Ishikawa (cell line): Measurements from ENCODE around the gene HRH2.

Experiments
- CEBPB ChIP-seq: IDR thresholded peaks from 2 replicates; pipeline ENCODE4 v1.6.1; 2012
- CREB1 ChIP-seq: IDR thresholded peaks from 2 replicates; pipeline ENCODE4 v1.6.1; 2012; ENCODE audit warnings: low read depth
- EGR1 ChIP-seq: IDR thresholded peaks from 2 replicates; pipeline ENCODE4 v1.6.1; 2012
- EP300 ChIP-seq: IDR thresholded peaks from 2 replicates; pipeline ENCODE4 v1.6.1; 2012; ENCODE audit warnings: borderline replicate concordance
- FOXM1 ChIP-seq: IDR thresholded peaks from 2 replicates; pipeline ENCODE4 v1.6.1; 2012; ENCODE audit warnings: low read depth, borderline replicate concordance
- NFIC ChIP-seq: IDR thresholded peaks from 2 replicates; pipeline ENCODE4 v1.6.1; 2012
- RAD21 ChIP-seq: IDR thresholded peaks from 2 replicates; pipeline ENCODE4 v1.6.1; 2012; ENCODE audit warnings: low read depth
- TAF1 ChIP-seq: IDR thresholded peaks from 2 replicates; pipeline ENCODE4 v1.6.1; 2012; ENCODE audit warnings: low read depth, mild to moderate bottlenecking
- TCF12 ChIP-seq: IDR thresholded peaks from 2 replicates; pipeline ENCODE4 v1.6.1; 2012; ENCODE audit warnings: low read depth
- TEAD4 ChIP-seq: IDR thresholded peaks from 2 replicates; pipeline ENCODE4 v1.6.1; 2012
- YY1 ChIP-seq: IDR thresholded peaks from 2 replicates; pipeline ENCODE4 v1.6.1; 2012; ENCODE audit warnings: low read depth
- ZBTB7A ChIP-seq: IDR thresholded peaks from 2 replicates; pipeline ENCODE4 v1.6.1; 2012; ENCODE audit warnings: low read depth
- TF ChIP-seq, protein P1 (sequence below): IDR thresholded peaks from 2 replicates; pipeline ENCODE4 v1.6.1; 2012
- TF ChIP-seq, protein P2 (sequence below): IDR thresholded peaks from 2 replicates; pipeline ENCODE4 v1.6.1; 2012; ENCODE audit warnings: low read depth, mild to moderate bottlenecking
- TF ChIP-seq, protein P3 (sequence below): IDR thresholded peaks from 2 replicates; pipeline ENCODE4 v1.6.1; 2012

Gene HRH2

DNA sequence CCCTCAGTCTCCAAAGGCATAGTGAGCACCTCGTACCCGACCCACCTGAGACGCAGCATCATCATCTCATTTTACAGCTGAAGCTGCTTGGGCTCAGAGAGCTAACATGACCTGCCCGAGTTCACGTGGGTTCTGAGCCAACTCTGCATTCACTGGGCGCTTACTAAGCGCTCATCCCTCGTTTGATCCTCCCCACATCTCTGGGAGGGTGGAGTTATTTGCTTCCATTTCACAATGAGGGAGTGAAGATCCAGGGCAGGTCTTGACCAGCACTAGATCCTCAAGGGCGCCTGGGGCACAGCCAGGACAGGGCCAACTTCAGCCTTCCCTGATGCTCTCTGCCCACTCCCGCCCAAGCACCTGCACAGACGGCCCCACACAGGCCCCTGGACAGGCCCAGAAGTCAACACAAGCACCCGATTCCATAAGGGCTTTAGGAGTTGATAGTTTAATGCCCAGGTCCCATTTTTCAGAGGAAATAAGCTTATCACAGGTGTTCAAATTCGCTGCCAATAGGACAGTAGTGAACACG is 80.8 kb downstream of the HRH2 start:
- TF ChIP-seq, protein P1, sequence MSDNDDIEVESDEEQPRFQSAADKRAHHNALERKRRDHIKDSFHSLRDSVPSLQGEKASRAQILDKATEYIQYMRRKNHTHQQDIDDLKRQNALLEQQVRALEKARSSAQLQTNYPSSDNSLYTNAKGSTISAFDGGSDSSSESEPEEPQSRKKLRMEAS = no peak
- TF ChIP-seq CEBPB = no peak
- no peak for TF ChIP-seq ZBTB7A
- TF ChIP-seq EGR1 = no peak
- TF ChIP-seq CREB1 = no peak
- no peak for TF ChIP-seq NFIC
- no peak for TF ChIP-seq TAF1
- TF ChIP-seq, protein P2, sequence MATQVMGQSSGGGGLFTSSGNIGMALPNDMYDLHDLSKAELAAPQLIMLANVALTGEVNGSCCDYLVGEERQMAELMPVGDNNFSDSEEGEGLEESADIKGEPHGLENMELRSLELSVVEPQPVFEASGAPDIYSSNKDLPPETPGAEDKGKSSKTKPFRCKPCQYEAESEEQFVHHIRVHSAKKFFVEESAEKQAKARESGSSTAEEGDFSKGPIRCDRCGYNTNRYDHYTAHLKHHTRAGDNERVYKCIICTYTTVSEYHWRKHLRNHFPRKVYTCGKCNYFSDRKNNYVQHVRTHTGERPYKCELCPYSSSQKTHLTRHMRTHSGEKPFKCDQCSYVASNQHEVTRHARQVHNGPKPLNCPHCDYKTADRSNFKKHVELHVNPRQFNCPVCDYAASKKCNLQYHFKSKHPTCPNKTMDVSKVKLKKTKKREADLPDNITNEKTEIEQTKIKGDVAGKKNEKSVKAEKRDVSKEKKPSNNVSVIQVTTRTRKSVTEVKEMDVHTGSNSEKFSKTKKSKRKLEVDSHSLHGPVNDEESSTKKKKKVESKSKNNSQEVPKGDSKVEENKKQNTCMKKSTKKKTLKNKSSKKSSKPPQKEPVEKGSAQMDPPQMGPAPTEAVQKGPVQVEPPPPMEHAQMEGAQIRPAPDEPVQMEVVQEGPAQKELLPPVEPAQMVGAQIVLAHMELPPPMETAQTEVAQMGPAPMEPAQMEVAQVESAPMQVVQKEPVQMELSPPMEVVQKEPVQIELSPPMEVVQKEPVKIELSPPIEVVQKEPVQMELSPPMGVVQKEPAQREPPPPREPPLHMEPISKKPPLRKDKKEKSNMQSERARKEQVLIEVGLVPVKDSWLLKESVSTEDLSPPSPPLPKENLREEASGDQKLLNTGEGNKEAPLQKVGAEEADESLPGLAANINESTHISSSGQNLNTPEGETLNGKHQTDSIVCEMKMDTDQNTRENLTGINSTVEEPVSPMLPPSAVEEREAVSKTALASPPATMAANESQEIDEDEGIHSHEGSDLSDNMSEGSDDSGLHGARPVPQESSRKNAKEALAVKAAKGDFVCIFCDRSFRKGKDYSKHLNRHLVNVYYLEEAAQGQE = no peak
- no peak for TF ChIP-seq TEAD4
- no peak for TF ChIP-seq YY1
- TF ChIP-seq, protein P3, sequence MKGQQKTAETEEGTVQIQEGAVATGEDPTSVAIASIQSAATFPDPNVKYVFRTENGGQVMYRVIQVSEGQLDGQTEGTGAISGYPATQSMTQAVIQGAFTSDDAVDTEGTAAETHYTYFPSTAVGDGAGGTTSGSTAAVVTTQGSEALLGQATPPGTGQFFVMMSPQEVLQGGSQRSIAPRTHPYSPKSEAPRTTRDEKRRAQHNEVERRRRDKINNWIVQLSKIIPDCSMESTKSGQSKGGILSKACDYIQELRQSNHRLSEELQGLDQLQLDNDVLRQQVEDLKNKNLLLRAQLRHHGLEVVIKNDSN = no peak
- no peak for TF ChIP-seq RAD21

DNA sequence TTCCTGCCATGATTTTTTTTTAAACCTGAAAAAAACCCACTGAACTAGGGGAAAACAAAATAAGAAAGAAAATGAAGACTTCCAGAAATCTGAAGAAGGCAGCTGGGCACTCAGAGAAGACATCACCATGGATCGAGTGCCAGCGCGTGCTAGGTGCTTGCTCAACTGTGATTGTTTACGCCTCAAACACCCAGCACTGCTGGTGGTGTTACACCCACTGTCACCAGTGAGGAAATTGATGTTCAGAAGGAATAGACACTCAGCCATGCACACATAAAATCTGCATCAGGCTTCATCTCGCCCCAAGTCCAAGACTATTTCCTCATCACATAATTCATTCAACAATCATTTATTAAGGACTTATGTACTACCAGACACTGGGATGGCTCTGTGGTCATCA is 82.1 kb downstream of the HRH2 start:
- no peak for TF ChIP-seq EGR1
- no peak for TF ChIP-seq CEBPB
- no peak for TF ChIP-seq TAF1
- no peak for TF ChIP-seq EP300
- TF ChIP-seq TCF12 = no peak
- TF ChIP-seq, protein P3 = no peak
- TF ChIP-seq, protein P1 = no peak
- TF ChIP-seq ZBTB7A = no peak
- no peak for TF ChIP-seq FOXM1
- TF ChIP-seq, protein P2 = no peak
- TF ChIP-seq CREB1 = no peak
- no peak for TF ChIP-seq TEAD4
- no peak for TF ChIP-seq RAD21
- no peak for TF ChIP-seq YY1
- no peak for TF ChIP-seq NFIC

DNA sequence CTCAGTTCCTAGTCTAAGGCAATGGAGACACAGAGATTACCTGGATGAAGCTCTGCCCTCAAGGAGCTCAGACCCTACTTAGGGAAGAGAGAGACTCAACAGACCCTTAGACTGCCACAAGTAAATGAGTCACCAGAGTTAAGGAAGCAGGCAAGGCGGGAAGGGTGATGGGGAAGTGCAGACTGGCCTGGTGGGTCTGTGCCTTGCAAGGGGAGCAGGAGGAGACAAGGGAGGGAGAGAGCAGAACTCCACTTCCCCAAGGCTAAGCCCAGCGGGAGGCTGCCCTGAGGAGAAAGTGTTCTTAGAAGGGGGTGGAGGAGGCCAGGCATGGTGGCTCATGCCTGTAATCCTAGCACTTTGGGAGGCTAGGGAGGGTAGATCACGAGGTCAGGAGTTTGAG is 83.7 kb downstream of the HRH2 start:
- no peak for TF ChIP-seq CEBPB
- TF ChIP-seq, protein P2 = no peak
- TF ChIP-seq CREB1 = no peak
- TF ChIP-seq EGR1 = no peak
- TF ChIP-seq, protein P3 = no peak
- TF ChIP-seq NFIC = no peak
- TF ChIP-seq ZBTB7A = no peak
- no peak for TF ChIP-seq TEAD4
- TF ChIP-seq TCF12 = no peak
- no peak for TF ChIP-seq RAD21

DNA sequence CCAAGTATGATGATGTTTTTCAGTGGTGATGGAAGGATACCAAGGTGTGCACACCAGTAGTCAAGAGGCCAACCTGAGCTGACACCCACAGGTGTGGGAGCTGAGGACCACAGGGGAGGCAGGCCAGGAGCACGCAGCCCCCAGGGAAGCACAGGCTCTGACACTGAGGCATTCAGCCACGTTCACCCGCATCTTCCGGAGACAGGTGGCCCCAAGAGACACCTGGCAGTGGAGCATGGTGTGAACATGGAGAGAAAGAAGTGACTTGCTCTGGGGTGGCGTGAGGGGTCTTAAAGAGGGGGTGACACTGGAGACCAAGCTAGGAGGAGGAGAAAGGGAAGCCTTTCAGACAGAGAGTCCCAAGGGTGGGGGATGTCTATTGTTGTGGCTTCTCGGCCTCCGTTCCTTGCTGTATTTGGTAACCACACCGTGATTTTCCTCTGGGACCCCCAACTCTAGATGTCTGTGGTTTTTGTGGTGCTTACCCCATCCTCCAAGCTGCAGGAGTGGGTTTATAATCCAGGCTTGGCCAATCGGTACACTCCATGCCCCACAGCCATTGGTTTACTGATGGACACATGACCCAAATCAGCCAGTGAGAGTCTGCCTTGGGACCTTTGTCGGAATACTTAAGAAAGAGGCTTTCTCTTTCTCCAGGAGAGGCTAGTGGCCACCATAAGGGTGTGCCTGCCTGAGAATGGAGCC is 84.6 kb downstream of the HRH2 start:
- TF ChIP-seq TAF1 = no peak
- TF ChIP-seq TCF12 = no peak
- TF ChIP-seq ZBTB7A = no peak
- no peak for TF ChIP-seq NFIC
- TF ChIP-seq YY1 = no peak
- TF ChIP-seq EP300 = no peak
- TF ChIP-seq, protein P2 = no peak
